Neural progenitor cell (in vitro differentiated cells): Measurements from ENCODE around the gene HIPK2. TPM values are rescaled to one million over a fixed set of nuclear protein-coding genes. Genes with fewer than 3 reads are reported as not detected.

ENCODE experiments used
- DNase-seq: peaks from one replicate; pipeline ENCODE4 v3.0.0-alpha.2; 2016; ENCODE audit warnings: low spot score
- H2AFZ ChIP-seq: fragments of 200-600 bp; sonication (generic); replicated peaks from 2 replicates; pipeline ENCODE4 v1.6.1; 2016; ENCODE audit warnings: antibody characterized with exemption
- H3F3A ChIP-seq: fragments of 200-600 bp; sonication (generic); 2 replicates; pipeline ENCODE4 v1.6.1; 2016; ENCODE audit warnings: antibody characterized with exemption, low read depth
- H3K27ac ChIP-seq: fragments of 200-600 bp; sonication (generic); 2 replicates; pipeline ENCODE4 v1.5.1; 2016; ENCODE audit warnings: mild to moderate bottlenecking
- H3K27me3 ChIP-seq: fragments of 200-600 bp; sonication (generic); 2 replicates; pipeline ENCODE4 v1.6.1; 2016; ENCODE audit warnings: mild to moderate bottlenecking, moderate library complexity
- H3K36me3 ChIP-seq: fragments of 200-600 bp; sonication (generic); 2 replicates; pipeline ENCODE4 v1.5.1; 2016
- H3K4me1 ChIP-seq: fragments of 200-600 bp; sonication (generic); 2 replicates; pipeline ENCODE4 v1.6.1; 2016; ENCODE audit warnings: mixed run types
- H3K4me2 ChIP-seq: fragments of 200-600 bp; sonication (generic); 2 replicates; pipeline ENCODE4 v1.6.1; 2016
- H3K4me3 ChIP-seq: fragments of 200-600 bp; sonication (generic); 2 replicates; pipeline ENCODE4 v1.5.1; 2016
- H3K79me2 ChIP-seq: fragments of 200-600 bp; sonication (generic); 2 replicates; pipeline ENCODE4 v1.6.1; 2016; ENCODE audit warnings: low read depth
- H3K9ac ChIP-seq: fragments of 200-600 bp; sonication (generic); 2 replicates; pipeline ENCODE4 v1.6.1; 2016
- H3K9me3 ChIP-seq: fragments of 200-600 bp; sonication (generic); 2 replicates; pipeline ENCODE4 v1.5.1; 2016; ENCODE audit warnings: low read depth
- H4K20me1 ChIP-seq: fragments of 200-600 bp; sonication (generic); 2 replicates; pipeline ENCODE4 v1.6.1; 2016; ENCODE audit warnings: low read depth
- H3K27ac Mint-ChIP-seq: 3 replicates; pipeline ENCODE4 v1.8.0; 2021; ENCODE audit warnings: mixed read lengths
- H3K27me3 Mint-ChIP-seq: 2 replicates; pipeline ENCODE4 v1.8.0; 2022; ENCODE audit warnings: low read depth, mild to moderate bottlenecking, inconsistent platforms, moderate library complexity, mixed read lengths; ENCODE audit not compliant: insufficient read depth
- H3K36me3 Mint-ChIP-seq: 3 replicates; pipeline ENCODE4 v1.8.0; 2021; ENCODE audit warnings: mixed read lengths
- H3K4me1 Mint-ChIP-seq: 3 replicates; pipeline ENCODE4 v1.8.0; 2021; ENCODE audit warnings: mixed read lengths
- H3K4me3 Mint-ChIP-seq: 3 replicates; pipeline ENCODE4 v1.8.0; 2021; ENCODE audit warnings: mild to moderate bottlenecking, moderate library complexity, mixed read lengths
- H3K9me3 Mint-ChIP-seq: 3 replicates; pipeline ENCODE4 v1.8.0; 2020; ENCODE audit warnings: mixed read lengths
- CTCF ChIP-seq: fragments of 200-600 bp; sonication (generic); IDR thresholded peaks from 2 replicates; pipeline ENCODE4 v1.5.1; 2017; ENCODE audit warnings: antibody characterized with exemption, mild to moderate bottlenecking
- EZH2 ChIP-seq: fragments of 200-600 bp; sonication (generic); IDR thresholded peaks from 2 replicates; pipeline ENCODE4 v1.6.1; 2017; ENCODE audit warnings: antibody characterized with exemption, mild to moderate bottlenecking, moderate library complexity
- EZH2phosphoT487 ChIP-seq: fragments of 200-600 bp; sonication (generic); IDR thresholded peaks from 2 replicates; pipeline ENCODE4 v1.6.1; 2017; ENCODE audit warnings: antibody characterized with exemption
- total RNA-seq: library from RNA; depleted of rRNA; stranded (reverse); fragments of >200 nt; gene quantifications from 2 replicates; pipeline ENCODE4 v1.2.3, GENCODE V29; 2015; ENCODE audit warnings: low replicate concordance

Gene HIPK2
- total RNA-seq, 1 donor from 2014 or later, result 12.8 TPM

- no peak overlapping the region for H3K4me3 ChIP-seq
- H2AFZ ChIP-seq, result no peak overlapping the region
- Mint-ChIP-seq H3K36me3 (peaks cover 41% of the 10 kb centered on the region), H3K4me3 (no peak overlapping the region), H3K27me3 (no peaks in the 10 kb centered on the region), H3K27ac (peak overlapping the region; percentile 31), H3K4me1 (peaks cover 28% of the 10 kb centered on the region), H3K9me3 (no peaks in the 10 kb centered on the region)
- no peaks in the 10 kb centered on the region for H3K27me3 ChIP-seq
- no peak overlapping the region for H3K9ac ChIP-seq
- no peaks in the 10 kb centered on the region for H3K79me2 ChIP-seq
- H3K36me3 ChIP-seq, result no peaks in the 10 kb centered on the region
- H3K27ac ChIP-seq, result peak overlapping the region; percentile 77
- DNase-seq, result no peak
- no peak for TF ChIP-seq CTCF
- TF ChIP-seq EZH2phosphoT487, result no peak
- TF ChIP-seq EZH2, result no peak
- peak overlapping the region; percentile 45 for H3K4me2 ChIP-seq
- H4K20me1 ChIP-seq, result peaks cover 36% of the 10 kb centered on the region
- H3K4me1 ChIP-seq, result peaks cover 34% of the 10 kb centered on the region
- peaks cover 19% of the 10 kb centered on the region for H3F3A ChIP-seq
- no peaks in the 10 kb centered on the region for H3K9me3 ChIP-seq
Measured at GRCh38 chr7:139713061-139713460, 64.7 kb downstream of the HIPK2 start.

GRCh38 chr7:139711991-139712743 lies 65.6 kb downstream of the HIPK2 start:
- Histone ChIP-seq H3K27me3 (no peaks in the 10 kb centered on the region), H3F3A (peaks cover 19% of the 10 kb centered on the region), H3K4me2 (peak overlapping the region; percentile 45), H3K36me3 (no peaks in the 10 kb centered on the region), H4K20me1 (peaks cover 41% of the 10 kb centered on the region), H3K79me2 (no peaks in the 10 kb centered on the region), H3K9ac (no peak overlapping the region), H2AFZ (no peak overlapping the region), H3K27ac (peak overlapping the region; percentile 77), H3K4me3 (no peak overlapping the region), H3K9me3 (no peaks in the 10 kb centered on the region), H3K4me1 (peaks cover 34% of the 10 kb centered on the region)
- Mint-ChIP-seq H3K4me3 (no peak overlapping the region), H3K36me3 (peaks cover 40% of the 10 kb centered on the region), H3K4me1 (peaks cover 28% of the 10 kb centered on the region), H3K27ac (peak overlapping the region; percentile 31), H3K9me3 (no peaks in the 10 kb centered on the region), H3K27me3 (no peaks in the 10 kb centered on the region)
- DNase-seq, result peak; percentile 58
- TF ChIP-seq EZH2, result no peak
- no peak for TF ChIP-seq CTCF
- no peak for TF ChIP-seq EZH2phosphoT487

GRCh38 chr7:139710036-139710435 lies 67.8 kb downstream of the HIPK2 start:
- Histone ChIP-seq H3K27ac (no peak overlapping the region), H4K20me1 (peaks cover 45% of the 10 kb centered on the region), H2AFZ (no peak overlapping the region), H3K4me1 (peaks cover 40% of the 10 kb centered on the region), H3K79me2 (no peaks in the 10 kb centered on the region), H3K36me3 (no peaks in the 10 kb centered on the region), H3F3A (peaks cover 19% of the 10 kb centered on the region), H3K9ac (no peak overlapping the region), H3K4me3 (no peak overlapping the region), H3K4me2 (no peak overlapping the region), H3K27me3 (no peaks in the 10 kb centered on the region), H3K9me3 (no peaks in the 10 kb centered on the region)
- Mint-ChIP-seq H3K36me3 (peaks cover 20% of the 10 kb centered on the region), H3K9me3 (no peaks in the 10 kb centered on the region), H3K27ac (no peak overlapping the region), H3K4me3 (no peak overlapping the region), H3K27me3 (no peaks in the 10 kb centered on the region), H3K4me1 (peaks cover 27% of the 10 kb centered on the region)
- TF ChIP-seq CTCF (no peak), EZH2phosphoT487 (no peak), EZH2 (no peak)
- DNase-seq, result no peak
